SU-DHL-6 (cell line): ENCODE measurements around the gene NPAS3.

Source experiments
- CTCF ChIP-seq: fragments of 200-600 bp; sonication (generic); IDR thresholded peaks from one replicate; pipeline ENCODE4 v1.5.1; 2017; ENCODE audit warnings: antibody characterized with exemption, mild to moderate bottlenecking, low read length, moderate library complexity; ENCODE audit not compliant: insufficient read depth, poor library complexity, severe bottlenecking
- EZH2phosphoT487 ChIP-seq: fragments of 200-600 bp; sonication (generic), shearing (Covaris generic); conservative IDR thresholded peaks from 2 replicates; pipeline ENCODE4 v1.6.1; 2018; ENCODE audit warnings: mild to moderate bottlenecking, antibody characterized with exemption, low read length, moderate library complexity, mixed read lengths

- TF ChIP-seq CTCF = no peak
- no peak for TF ChIP-seq EZH2phosphoT487
Measured at GRCh38 chr14:33081259-33081658, 142.6 kb downstream of the NPAS3 start.
